MM.1S (cell line): ENCODE results near the gene COA8.

Experiments
- DNase-seq: peaks from one replicate; pipeline ENCODE4 v3.0.0-alpha.2; 2015
- H2AFZ ChIP-seq: fragments of 300-600 bp; sonication (generic); 2 replicates; pipeline ENCODE4 v1.6.0; 2016; ENCODE audit warnings: antibody characterized with exemption, low read length
- H3F3A ChIP-seq: fragments of 300-600 bp; sonication (generic); 2 replicates; pipeline ENCODE4 v1.6.1; 2016; ENCODE audit warnings: mild to moderate bottlenecking, antibody characterized with exemption, low read length, moderate library complexity, mixed read lengths; ENCODE audit not compliant: insufficient read depth
- H3K27ac ChIP-seq: fragments of 300-600 bp; sonication (generic); 2 replicates; pipeline ENCODE4 v1.5.1; 2016; ENCODE audit warnings: mild to moderate bottlenecking, low read length
- H3K27me3 ChIP-seq: fragments of 300-600 bp; sonication (generic); replicated peaks from 2 replicates; pipeline ENCODE4 v1.6.0; 2016; ENCODE audit warnings: low read length; ENCODE audit not compliant: insufficient read depth
- H3K36me3 ChIP-seq: fragments of 300-600 bp; sonication (generic); replicated peaks from 2 replicates; pipeline ENCODE4 v1.6.1; 2016; ENCODE audit warnings: mild to moderate bottlenecking, low read length, mixed read lengths; ENCODE audit not compliant: insufficient read depth
- H3K4me1 ChIP-seq: fragments of 300-600 bp; sonication (generic); 2 replicates; pipeline ENCODE4 v1.6.1; 2016; ENCODE audit warnings: low read length, mixed read lengths
- H3K4me2 ChIP-seq: fragments of 300-600 bp; sonication (generic); 2 replicates; pipeline ENCODE4 v1.6.0; 2016; ENCODE audit warnings: low read depth, low read length
- H3K4me3 ChIP-seq: fragments of 300-600 bp; sonication (generic); 2 replicates; pipeline ENCODE4 v1.5.1; 2016; ENCODE audit warnings: low read length, mixed read lengths
- H3K79me2 ChIP-seq: fragments of 300-600 bp; sonication (generic); 2 replicates; pipeline ENCODE4 v1.6.1; 2016; ENCODE audit warnings: mixed run types, low read length, mixed read lengths
- H3K9ac ChIP-seq: fragments of 300-600 bp; sonication (generic); 2 replicates; pipeline ENCODE4 v1.6.1; 2016; ENCODE audit warnings: low read length, mixed read lengths
- H3K9me2 ChIP-seq: fragments of 300-600 bp; sonication (generic); replicated peaks from 2 replicates; pipeline ENCODE4 v1.6.1; 2016; ENCODE audit warnings: mild to moderate bottlenecking, low read length, mixed read lengths; ENCODE audit not compliant: insufficient read depth
- H3K9me3 ChIP-seq: fragments of 300-600 bp; sonication (generic); replicated peaks from 2 replicates; pipeline ENCODE4 v1.6.1; 2016; ENCODE audit warnings: mild to moderate bottlenecking, low read length, mixed read lengths; ENCODE audit not compliant: insufficient read depth
- H4K20me1 ChIP-seq: fragments of 300-600 bp; sonication (generic); 2 replicates; pipeline ENCODE4 v1.6.1; 2016; ENCODE audit warnings: mild to moderate bottlenecking, low read length, moderate library complexity, mixed read lengths; ENCODE audit not compliant: insufficient read depth
- EZH2 ChIP-seq: fragments of 300-600 bp; sonication (generic); optimal IDR thresholded peaks from 2 replicates; pipeline ENCODE3; 2017; ENCODE audit warnings: low read depth, mild to moderate bottlenecking, antibody characterized with exemption, low read length, mixed read lengths
- EZH2phosphoT487 ChIP-seq: fragments of 300-600 bp; sonication (generic); IDR thresholded peaks from 2 replicates; pipeline ENCODE4 v1.6.1; 2018; ENCODE audit warnings: antibody characterized with exemption, low read length
- TF ChIP-seq, protein P1 (sequence below): fragments of 300-600 bp; sonication (generic); IDR thresholded peaks from 2 replicates; pipeline ENCODE4 v1.5.1; 2016; ENCODE audit warnings: antibody characterized with exemption, low read length, mixed read lengths

COA8 gene

DNA sequence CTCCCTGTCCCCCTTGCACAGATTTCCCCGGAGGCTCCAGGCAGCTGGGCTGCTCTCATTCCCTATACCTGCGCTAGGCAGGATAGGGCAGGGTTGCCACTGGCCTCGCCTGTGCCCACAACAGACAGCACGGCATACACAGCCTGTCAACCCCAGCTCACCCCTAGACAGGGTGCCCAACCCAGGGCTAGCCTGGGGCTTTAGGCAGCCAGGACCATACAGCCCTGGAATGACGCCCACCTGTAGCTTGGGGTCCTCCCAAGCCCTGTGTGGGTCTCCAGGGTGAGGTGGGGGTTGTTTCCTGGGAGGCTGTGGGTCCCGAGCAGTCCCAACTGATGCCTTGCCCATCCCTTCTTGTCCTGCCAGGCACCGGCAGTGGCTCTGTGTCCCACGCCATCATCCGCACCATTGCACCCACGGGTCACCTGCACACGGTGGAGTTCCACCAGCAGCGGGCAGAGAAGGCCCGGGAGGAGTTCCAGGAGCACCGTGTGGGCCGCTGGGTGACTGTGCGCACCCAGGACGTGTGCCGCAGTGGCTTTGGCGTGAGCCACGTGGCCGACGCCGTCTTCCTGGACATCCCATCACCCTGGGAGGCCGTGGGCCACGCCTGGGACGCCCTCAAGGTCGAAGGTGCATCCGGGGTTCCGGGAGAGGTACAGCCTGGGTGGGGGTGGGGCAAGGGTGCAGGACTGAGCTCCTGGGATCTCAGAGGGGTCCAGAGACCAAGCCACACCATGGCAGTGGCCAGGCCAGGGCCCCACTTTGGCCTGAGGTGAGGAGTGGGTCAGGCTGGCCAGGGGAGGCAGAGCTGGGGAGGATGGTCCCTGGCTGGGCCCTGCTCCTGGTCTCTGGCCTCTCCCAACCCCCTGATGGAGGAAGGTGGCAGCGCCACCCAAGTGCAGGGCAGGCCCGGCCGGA is 30.3 kb upstream of the COA8 start:
- no peaks in the 10 kb centered on the region for H3K4me1 ChIP-seq
- H3K9me3 ChIP-seq, result no peaks in the 10 kb centered on the region
- no peaks in the 10 kb centered on the region for H4K20me1 ChIP-seq
- H3F3A ChIP-seq, result no peaks in the 10 kb centered on the region
- no peaks in the 10 kb centered on the region for H3K36me3 ChIP-seq
- peaks cover 31% of the 10 kb centered on the region for H3K79me2 ChIP-seq
- H3K9ac ChIP-seq, result no peak overlapping the region
- no peak overlapping the region for H2AFZ ChIP-seq
- no peaks in the 10 kb centered on the region for H3K9me2 ChIP-seq
- H3K4me3 ChIP-seq, result no peak overlapping the region
- H3K27ac ChIP-seq, result no peak overlapping the region
- no peak for DNase-seq
- TF ChIP-seq EZH2, result no peak
- no peak for TF ChIP-seq EZH2phosphoT487
- TF ChIP-seq, protein P1, sequence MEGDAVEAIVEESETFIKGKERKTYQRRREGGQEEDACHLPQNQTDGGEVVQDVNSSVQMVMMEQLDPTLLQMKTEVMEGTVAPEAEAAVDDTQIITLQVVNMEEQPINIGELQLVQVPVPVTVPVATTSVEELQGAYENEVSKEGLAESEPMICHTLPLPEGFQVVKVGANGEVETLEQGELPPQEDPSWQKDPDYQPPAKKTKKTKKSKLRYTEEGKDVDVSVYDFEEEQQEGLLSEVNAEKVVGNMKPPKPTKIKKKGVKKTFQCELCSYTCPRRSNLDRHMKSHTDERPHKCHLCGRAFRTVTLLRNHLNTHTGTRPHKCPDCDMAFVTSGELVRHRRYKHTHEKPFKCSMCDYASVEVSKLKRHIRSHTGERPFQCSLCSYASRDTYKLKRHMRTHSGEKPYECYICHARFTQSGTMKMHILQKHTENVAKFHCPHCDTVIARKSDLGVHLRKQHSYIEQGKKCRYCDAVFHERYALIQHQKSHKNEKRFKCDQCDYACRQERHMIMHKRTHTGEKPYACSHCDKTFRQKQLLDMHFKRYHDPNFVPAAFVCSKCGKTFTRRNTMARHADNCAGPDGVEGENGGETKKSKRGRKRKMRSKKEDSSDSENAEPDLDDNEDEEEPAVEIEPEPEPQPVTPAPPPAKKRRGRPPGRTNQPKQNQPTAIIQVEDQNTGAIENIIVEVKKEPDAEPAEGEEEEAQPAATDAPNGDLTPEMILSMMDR, result no peak
- H3K27me3 ChIP-seq, result no peaks in the 10 kb centered on the region
- H3K4me2 ChIP-seq, result no peak overlapping the region

DNA sequence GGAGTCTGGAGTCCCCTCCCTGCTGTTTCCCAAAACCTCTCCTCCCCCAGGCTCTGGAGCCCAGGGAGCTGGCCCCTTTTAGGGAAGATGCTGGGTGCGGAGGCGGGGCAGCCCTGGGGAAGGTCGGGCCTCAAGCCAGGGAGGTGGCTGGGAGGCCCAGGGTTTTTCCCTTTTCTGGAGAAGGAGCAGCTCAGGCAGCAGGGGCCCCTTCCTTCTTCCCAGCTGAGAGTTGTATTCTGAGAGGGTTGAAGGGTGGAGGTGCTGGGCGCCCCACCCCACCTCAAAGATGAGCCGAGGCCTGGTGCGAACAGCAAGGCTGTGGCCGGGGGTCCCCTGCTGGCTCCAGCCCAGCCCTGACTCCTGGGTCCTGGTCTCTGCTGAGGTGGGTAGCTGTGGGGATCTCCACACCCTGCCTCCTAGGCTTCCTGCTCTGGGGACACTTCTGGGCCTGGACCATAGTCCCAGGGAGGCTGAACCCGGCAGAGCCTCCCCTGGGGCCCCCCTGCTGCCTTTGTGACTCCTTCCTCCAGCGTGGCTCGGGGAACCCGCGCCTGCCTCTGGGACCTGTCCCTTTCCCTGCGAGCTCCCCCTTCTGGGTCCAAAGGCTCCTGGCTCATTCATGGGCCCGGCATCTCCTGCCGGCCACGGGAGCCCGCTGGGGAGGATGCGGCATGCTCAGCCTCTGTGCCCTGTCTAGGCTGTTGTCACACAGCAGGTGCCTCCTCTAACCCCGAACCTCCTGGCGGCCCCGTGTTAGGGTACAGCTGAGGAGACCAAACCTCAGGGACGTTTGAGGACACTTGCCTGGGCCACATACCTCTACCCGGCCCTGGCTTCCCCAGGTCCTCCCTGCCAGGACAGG is 29.4 kb upstream of the COA8 start:
- H3K4me1 ChIP-seq, result no peaks in the 10 kb centered on the region
- H3K9ac ChIP-seq, result no peak overlapping the region
- H3K79me2 ChIP-seq, result peaks cover 28% of the 10 kb centered on the region
- no peaks in the 10 kb centered on the region for H4K20me1 ChIP-seq
- no peak for DNase-seq
- H3F3A ChIP-seq, result no peaks in the 10 kb centered on the region
- H3K36me3 ChIP-seq, result no peaks in the 10 kb centered on the region
- no peaks in the 10 kb centered on the region for H3K27me3 ChIP-seq
- TF ChIP-seq EZH2, result no peak
- no peak for TF ChIP-seq EZH2phosphoT487
- TF ChIP-seq, protein P1, result no peak
- H3K4me3 ChIP-seq, result no peak overlapping the region
- no peaks in the 10 kb centered on the region for H3K9me3 ChIP-seq
- H3K27ac ChIP-seq, result no peak overlapping the region
- H3K9me2 ChIP-seq, result no peaks in the 10 kb centered on the region
- H2AFZ ChIP-seq, result no peak overlapping the region
- H3K4me2 ChIP-seq, result no peak overlapping the region

DNA sequence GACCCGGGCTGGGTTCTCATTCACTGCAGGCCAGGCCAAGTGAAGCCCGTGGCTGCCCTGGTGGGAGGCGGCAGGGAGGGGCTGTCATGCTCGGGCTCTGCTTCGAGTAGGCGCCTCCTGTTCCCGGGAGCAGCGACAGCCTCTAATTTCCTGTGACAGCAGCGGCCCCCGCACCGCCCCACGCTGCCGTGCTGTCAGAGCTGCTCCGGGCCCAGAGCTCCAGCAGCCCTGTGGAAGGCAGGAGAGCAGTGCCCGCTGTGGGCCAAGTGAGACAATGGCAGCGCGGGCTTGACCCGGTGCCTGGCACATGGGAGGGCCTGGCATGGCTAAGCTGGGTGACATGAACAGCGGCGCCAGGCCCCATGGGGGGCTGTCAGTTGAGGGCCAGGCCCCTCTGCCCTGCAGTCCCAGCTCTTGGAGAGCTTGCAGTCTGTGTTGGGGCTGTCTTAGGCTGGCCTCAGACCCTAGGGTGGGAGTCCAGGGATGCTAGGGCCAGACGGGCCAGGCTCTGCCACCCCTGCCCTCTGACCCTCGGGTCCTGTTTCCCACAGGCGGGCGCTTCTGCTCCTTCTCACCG is 28.7 kb upstream of the COA8 start:
- no peak for DNase-seq
- no peaks in the 10 kb centered on the region for H3F3A ChIP-seq
- H4K20me1 ChIP-seq, result no peaks in the 10 kb centered on the region
- no peak overlapping the region for H3K4me3 ChIP-seq
- H2AFZ ChIP-seq, result no peak overlapping the region
- H3K4me2 ChIP-seq, result no peak overlapping the region
- no peaks in the 10 kb centered on the region for H3K27me3 ChIP-seq
- H3K9me3 ChIP-seq, result no peaks in the 10 kb centered on the region
- no peak overlapping the region for H3K27ac ChIP-seq
- no peaks in the 10 kb centered on the region for H3K36me3 ChIP-seq
- TF ChIP-seq, protein P1, result no peak
- TF ChIP-seq EZH2phosphoT487 (no peak), EZH2 (no peak)
- H3K79me2 ChIP-seq, result peaks cover 24% of the 10 kb centered on the region
- H3K9me2 ChIP-seq, result no peaks in the 10 kb centered on the region
- H3K9ac ChIP-seq, result no peak overlapping the region
- no peaks in the 10 kb centered on the region for H3K4me1 ChIP-seq
